Measurements from ENCODE around the gene ZBTB47. TPM values are rescaled to one million over a fixed set of nuclear protein-coding genes. Genes with fewer than 3 reads are reported as not detected.

ZBTB47 gene
- polyA plus RNA-seq (ENCODE audit: insufficient read length), result 37.8 TPM

DNA sequence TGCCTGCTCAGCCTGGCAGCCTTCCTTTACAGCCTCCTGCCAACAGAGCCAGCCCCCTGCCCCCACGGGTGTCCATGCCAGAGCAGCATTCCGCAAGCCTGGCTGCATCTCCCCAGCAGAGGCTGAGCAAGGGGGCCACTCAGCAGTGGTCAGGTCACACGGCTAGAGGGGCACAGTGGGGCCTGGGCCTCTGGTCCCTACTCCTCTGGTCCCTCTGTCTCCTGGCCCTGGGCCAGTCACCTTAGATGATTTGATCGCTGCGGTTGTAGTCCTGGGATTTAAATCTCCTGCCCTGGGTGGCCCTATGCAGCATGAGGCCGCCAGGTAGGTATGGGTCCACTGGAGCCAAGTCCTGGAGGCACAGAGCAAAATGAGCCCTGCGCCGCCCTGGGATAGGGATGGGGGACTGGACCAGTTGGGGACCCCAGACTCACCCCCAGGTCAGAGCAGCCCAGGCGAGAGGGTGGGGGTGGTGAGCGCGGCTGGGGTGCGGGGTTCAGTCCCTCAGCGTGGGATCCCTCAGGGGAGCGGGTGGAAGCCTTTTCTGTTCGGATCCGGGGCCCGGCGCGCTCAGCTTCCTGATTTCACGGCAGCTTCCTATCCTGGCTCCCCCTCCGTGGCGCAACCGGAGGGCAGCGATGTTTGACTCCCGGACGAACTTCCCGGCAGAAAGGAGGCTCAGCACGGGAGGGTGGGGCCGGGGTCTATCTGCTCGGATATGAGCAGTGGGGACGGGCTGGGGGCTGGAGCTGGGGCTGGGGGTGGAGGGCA is at the start of gene ZBTB47:
Gene ZBTB47, plus strand, starts transcription at position 138 of the 771 bp plus-strand sequence. CDS start 4,659 bp downstream, outside the sequence.
- DNase-seq, result no peak

DNA sequence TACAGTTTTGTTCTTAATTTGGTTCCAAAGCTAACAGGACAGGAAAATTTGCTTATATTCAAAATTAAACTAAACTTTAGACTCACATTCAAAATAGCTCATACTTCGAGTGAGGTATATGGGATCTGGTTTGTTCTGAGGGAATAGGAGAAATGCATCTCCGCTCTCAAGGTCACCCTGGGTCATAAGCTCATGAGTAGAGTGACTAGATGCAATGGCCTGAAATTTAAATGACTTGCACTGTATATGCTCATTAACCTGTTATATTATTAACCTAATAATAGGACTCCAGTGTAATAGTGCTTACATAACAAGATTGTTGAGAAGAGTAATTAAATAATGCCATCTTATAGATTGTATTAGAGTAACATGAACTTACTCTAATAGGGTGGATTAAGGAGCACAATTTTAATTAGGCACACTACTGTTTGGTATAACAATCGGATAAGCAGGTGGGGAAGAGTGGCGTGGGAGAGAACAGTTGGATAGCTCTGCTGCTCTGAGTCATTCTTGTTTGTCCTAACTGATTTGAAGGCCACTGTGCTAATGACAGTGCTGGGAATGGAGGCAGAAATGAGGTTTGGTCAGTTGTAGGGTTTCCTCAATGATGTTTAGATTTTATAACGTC is 47.8 kb upstream of the ZBTB47 start:
- no peak for DNase-seq

DNA sequence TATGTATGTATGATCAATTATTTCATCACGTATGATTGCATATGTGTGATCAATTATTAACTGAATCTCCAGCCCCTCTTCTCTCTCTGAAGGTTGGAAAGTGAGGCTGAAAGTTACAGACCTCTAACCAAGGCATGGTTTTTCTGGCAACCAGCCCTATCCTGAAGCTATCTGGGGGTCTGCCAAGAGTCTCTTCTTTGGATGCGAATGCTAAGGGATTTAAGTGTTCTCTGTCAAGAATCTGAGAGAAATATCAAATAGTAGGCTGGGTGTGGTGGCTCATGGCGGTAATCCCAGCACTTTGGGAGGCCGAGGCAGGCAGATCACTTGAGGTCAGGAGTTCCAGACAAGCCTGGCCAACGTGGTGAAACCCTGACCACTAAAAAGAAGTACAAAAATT is 44.9 kb upstream of the ZBTB47 start:
- no peak for DNase-seq

DNA sequence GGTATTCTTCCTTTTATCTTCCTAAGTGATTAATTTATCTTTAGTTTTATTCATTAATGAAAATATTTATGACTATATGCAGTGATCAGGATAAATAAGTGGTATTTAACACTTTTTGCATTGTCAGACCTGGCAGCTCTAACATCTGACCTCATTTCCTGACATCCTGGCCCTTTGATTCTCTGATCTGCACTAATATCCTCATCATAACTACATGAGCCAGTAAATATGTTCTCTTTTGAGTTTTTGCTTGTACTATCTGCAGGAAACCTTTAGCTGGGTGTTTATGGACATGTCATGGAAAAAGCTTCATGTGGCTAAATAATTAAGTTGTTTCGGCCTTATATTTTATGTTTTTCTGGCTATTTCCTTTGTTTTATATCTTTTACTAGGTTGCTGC is 42.5 kb upstream of the ZBTB47 start:
- no peak for DNase-seq

DNA sequence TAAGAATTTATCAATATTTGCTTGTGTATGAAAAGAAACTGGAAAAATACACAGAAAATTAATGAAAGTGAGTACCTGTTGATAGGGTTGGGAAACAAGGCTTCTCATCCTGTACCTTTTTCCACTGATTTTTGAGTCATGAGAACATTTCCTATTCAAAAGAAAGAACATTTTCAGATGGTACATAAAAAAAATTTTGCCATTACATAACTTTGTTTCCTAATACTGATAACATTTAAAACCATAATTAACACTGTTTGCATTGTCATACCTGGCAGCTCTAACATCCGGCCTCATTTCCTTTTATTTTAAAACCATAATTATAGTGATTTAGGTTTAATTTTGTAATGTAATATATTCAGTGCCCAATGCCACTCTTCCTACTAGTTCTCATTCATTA is 41.3 kb upstream of the ZBTB47 start:
- no peak for DNase-seq

DNA sequence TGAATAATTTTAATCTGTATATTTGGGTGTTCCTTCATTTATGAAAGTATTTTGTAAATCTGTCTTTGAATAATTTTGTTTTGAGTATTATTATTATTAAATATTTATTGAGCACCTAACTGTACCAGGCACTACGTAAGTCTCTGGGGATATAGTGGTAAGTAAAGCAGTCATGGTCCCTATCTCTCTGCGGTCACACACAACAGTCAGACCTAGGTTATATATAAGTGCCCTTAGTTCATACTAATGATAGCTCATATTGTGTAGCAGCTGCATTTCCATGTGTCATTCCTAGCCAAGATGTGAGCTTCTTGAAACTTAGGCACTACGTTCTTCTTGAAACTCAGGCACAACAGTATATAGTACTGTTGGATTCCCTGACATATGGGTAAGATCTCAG is 40.6 kb upstream of the ZBTB47 start:
- no peak for DNase-seq

DNA sequence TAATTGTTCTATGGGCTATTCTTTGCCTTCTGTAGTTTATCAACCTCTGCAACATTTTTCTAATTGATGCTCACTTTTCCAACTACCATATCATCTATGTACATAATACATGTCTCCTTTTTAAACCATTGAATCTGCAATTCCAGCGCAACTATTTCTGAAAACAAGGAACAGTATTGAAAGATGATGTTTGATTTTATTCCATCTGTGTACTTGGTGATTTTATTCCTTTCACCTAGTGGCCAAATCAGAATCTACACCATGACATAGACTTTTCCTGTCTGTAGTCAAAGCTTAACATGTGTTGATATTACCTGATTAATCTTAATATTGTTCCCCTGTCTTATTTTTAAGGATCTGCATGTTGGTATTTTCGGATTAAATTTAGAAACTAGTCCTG is 40.0 kb upstream of the ZBTB47 start:
- DNase-seq, result no peak

DNA sequence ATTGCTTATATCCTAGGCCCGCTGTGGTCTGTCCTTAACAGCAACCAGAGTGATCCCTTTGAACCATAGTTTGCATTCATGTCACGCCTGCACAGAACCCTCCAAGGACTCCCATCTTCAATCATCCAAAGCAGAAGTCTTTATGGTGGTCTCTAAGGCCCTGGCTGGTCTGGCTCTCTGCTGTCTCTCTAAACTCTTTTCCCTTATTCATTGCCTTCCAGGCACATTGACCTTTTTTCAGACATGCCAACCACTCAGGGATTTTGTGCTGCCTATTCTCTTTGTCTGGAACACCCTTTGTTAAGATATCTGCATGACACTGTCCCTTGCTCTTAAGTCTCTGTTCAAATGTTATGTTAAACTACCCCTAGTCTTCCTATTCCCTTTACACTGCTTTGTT is 21.9 kb upstream of the ZBTB47 start:
- DNase-seq, result no peak

DNA sequence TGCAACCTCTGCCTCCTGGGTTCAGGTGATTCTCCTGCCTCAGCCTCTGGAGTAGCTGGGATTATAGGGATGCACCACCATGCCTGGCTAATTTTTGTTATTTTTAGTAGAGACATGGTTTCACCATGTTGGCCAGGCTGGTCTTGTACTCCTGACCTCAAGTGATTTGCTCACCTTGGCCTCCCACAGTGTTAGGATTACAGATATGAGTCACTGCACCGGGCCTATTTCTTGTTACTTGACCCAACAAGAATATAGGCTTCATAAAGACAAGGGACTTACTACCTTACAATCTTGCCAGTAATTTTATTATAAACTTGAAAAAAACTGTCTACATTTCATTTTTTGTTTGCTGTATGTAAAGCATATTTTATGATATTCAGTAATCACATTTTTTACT is 21.4 kb upstream of the ZBTB47 start:
- no peak for DNase-seq

DNA sequence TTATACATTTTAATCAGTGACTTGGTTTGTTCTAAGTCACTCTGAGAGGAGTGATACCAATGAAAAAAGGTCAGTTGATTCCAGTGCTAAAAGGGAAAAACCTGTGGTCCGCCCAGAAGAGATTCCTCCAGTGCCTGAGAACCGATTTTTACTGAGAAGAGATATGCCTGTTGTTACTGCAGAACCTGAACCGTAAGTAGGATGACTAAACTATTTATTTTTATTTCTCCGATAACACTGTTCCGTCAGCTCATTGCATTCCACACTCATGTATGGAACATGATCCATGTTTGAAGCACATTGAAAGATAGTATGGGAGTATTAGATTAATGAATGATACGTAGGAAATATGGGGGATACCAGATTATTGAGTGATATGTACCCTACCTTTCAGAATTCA is 20.0 kb upstream of the ZBTB47 start:
- no peak for DNase-seq

DNA sequence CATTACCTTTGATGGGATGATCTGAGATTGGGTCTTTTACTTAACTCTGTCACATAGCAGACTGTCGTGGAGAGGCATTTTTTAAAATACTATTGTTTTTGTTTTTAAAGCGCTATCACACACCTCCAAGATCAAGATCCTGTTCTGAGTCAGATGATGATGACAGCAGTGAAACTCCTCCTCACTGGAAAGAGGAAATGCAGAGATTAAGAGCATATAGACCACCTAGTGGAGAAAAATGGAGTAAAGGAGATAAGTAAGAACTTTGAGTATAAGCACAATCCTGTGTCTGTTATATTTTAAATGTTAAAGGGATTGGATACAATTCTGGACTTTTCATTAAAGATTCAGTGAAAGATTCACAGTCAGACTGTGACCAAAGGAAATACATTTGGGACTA is 18.4 kb upstream of the ZBTB47 start:
- DNase-seq, result no peak

DNA sequence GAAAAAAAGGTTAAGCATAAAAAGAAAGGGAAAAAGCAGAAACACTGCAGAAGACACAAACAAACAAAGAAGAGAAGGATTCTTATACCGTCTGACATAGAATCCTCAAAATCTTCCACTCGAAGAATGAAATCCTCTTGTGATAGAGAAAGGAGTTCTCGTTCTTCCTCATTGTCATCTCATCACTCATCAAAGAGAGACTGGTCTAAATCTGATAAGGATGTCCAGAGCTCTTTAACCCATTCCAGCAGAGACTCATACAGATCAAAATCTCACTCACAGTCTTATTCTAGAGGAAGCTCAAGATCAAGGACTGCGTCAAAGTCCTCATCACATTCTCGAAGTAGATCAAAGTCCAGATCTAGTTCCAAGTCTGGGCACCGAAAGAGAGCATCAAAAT is 16.5 kb upstream of the ZBTB47 start:
- no peak for DNase-seq

DNA sequence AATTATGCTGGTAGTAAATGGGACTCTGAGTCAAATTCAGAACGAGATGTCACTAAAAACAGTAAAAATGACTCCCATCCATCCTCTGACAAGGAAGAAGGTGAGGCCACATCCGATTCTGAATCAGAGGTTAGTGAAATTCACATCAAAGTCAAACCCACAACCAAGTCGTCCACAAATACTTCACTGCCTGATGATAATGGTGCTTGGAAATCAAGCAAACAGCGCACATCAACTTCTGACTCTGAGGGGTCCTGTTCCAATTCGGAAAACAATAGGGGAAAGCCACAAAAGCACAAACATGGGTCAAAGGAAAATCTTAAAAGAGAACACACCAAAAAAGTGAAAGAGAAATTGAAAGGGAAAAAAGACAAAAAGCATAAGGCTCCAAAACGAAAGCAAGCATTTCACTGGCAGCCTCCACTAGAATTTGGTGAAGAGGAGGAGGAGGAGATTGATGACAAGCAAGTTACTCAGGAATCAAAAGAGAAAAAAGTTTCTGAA is 15.1 kb upstream of the ZBTB47 start:
- no peak for DNase-seq

DNA sequence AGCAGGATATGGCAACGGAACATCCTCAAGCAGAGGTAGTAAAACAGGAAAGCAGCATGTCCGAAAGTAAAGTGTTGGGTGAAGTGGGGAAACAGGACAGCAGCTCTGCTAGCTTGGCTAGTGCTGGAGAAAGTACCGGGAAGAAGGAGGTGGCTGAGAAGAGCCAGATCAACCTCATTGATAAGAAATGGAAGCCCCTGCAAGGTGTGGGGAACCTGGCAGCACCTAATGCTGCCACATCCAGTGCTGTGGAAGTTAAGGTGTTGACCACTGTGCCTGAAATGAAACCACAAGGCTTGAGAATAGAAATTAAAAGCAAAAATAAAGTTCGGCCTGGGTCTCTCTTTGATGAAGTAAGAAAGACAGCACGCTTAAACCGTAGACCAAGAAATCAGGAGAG is 14.3 kb upstream of the ZBTB47 start:
- DNase-seq, result no peak

DNA sequence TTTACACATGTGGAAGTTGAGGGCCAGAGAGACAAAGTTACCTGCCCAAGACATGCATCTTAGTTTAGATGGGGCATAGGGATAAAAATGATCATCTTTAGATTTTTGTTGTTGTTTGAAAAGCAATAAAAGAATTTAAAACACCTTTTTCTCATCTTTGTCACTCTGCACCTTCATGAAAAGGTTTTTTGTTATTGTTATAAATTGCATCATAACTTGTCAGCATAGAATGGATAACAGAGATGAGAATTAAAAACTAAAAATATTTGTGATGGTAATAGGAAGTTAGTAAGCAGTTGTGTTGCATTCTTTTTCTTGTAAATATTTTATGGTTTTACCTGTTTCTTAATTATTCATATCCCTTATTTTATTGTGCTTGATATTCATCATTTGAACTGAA is 13.4 kb upstream of the ZBTB47 start:
- DNase-seq, result no peak

DNA sequence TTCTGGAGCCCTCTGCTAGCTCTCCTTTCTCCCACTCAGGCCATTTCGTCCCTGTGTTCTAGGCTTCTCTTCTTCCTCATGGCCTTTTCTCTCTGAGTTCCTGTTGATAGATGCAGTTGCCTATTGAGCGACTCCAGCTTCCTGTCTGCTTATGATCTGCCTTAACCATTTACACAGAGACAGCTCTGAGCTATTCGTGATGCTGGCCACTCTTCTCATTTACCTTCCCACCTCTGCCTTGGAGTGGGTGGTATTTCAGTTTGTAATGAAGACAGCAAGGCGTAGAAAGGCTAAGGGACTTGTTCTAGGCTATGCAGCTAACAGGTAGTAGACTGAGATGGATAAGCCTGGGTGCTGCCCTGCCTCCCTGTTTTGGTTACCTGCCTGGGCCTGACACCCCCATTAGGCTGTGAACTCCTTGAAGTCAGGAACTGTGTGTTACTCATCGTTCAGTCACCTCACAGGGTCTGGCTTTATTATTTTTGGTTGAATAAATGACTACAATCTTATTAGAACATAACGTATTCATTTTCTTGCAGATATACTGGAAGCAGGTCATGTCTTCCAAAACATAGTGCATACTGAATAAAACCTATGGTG is 12.6 kb upstream of the ZBTB47 start:
- DNase-seq, result no peak

DNA sequence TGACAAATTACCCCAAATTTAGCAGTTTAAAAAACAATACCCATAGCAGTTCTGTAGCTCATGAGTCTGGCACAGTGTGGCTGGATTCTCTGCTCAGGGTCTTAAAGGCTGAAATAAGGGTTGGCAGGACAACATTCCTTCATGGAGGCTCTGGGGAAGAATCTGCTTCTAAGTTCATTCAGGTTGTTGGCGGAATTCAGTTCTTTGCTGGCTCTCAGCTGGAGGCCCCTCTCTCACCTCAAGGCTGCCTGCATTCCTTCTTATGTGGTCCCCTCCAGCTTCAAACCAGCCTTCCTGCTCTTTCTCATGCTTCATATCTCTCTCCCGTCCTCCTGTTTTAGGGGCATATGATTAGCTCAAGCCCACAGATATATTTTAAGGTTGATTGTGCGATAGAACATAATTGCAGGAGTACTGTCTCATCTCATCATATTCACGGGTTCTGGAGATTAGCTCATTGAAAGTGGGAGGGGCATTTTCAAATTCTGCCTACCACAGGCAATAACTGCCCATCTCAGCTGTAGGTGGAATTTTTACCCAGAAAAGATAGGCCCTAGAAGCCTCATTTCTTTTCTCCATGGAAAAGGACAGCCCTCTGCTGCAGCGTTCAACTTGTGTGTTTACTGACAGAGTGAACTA is 5.6 kb upstream of the ZBTB47 start:
- no peak for DNase-seq

DNA sequence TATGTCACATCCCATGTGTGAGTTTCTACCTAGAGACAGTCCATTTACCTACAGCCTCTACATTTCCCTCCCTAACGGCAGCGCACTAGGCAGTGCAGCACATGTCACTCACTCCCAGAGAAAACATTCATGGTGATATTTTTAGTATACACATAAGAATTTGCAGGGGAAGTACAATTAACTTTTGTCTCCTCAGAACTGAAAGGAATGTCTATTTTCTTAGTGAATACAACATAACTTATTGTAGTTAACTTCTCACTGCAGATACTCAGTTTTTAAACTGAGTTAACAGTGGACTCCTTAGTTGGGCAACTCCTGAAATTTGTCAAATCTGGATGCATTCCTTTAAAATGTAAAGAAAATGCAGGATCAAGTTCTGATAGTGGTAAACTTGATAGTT is 4.5 kb upstream of the ZBTB47 start:
- DNase-seq, result no peak

DNA sequence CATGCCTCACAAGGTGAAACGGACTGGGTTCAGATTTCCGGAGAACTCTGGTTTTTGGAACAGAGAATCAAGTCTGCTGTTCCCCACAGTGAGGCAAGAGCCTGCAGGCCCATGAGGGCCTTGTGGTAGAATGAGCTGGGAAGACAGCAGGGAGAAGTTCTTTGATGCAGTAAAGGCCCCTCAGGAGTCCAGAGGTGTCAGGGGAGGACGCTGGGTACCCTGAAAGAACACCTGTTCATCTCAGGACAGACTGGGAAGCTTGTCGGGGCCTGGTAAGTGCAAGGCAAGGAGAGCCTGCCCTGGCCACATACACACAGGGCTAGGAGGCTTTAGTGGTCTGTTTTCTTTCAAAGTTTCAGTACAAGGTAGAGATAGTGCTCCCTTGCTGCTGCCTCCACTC is 3.7 kb upstream of the ZBTB47 start:
- DNase-seq, result no peak

DNA sequence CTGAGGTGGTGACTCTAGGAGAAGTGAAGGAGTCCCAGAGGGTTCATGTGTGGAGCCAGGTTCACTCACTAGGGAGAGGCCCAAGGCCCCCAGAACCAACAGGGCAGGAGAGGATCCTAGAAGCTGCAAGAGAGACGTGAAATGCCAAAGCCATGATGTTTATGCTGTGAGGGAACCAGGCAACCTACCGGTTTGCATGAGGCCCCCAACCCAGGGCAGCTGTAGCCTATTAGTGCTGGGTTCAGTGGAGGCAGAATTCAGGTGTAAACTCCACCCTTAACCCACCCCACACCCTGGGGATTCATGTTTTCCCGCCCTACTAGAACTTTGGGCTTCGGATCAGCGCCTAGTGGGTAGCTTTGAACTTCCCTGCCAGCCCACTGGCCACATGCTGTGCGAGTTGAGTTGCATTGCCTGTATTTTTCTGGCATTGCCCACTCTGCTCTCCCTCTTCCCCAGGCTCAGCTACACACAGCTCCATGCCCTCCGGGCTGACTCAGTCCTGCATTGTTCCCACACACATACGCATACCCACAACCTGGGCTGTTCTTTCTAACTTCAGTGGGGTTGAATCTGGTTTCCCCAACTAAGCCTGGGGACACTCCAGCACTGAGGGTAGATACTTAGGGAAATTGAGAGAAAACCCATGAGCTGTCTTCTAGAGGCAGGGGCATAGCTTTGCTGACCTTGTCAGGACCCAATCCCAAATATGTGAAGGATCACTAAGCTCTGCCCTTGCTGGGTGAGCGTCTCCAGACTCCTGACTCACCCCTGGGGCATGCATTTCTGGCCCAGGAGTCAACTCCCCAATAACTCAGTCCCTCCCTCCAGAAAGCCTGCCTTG is 2.0 kb upstream of the ZBTB47 start:
- no peak for DNase-seq

DNA sequence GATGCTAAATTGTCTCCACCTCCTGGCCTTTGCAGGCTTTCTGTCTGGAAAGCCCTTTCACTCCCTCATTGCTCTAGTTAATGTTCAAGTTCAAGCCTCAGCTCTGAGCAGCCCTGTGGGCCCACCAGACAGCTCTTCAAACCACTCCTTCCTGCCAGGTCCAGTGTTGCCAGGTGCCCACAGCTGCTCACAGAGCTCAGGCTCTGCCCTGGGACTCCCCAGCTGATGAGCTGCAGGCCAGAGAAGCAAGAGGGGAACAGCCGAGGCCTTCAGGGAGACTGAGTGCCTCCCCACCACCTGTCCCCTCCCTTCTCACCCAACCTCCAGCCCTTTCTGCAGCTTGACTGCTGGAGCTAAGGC is 1.3 kb upstream of the ZBTB47 start:
- no peak for DNase-seq

DNA sequence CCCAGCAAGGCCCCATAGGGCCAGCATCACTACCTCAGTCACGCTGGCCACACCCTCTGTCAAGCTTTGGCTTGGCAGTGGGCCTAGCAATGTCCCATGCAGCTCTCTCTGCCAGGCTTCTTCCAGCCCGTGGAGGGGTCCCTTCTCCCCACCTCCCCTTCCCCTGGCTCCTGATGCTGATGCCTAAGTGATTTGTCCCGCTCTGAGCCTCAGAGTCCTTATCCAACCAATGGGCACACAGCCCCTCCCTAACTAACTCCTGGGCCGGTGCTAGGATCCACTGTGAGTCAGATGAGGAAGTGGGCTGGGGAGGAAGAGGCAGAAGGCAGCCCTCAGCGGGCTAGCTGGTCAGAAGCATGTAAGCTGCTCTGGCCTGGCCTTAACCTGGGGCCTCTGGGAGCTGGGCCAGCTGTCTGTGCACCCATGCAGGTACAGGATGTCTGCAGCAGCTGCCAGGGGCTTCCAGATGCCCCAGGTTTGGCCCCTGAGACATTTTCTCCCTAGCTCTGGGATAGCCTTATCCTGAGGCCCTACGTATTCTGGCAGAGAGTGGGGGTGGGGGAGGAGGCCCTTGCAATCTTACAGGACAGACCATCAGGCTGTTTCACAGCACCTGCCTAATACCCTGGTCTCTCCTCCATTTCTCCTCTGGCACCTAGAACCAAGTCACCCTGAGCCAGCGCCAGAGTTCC is 740 bp upstream of the ZBTB47 start:
- DNase-seq, result no peak
